HEK293 (cell line): ENCODE measurements around the gene FAM117B.

ENCODE experiments used
- CTCF ChIA-PET: fragments of 350-600 bp; formaldehyde crosslinking; extraction: SDS; loops from one replicate; lab custom pipeline; 2021; ENCODE audit warnings: antibody characterized with exemption; lab: Yijun Ruan, JAX
- POLR2A ChIA-PET: fragments of 300-600 bp; formaldehyde crosslinking; extraction: SDS; loops from one replicate; lab custom pipeline; 2020; ENCODE audit warnings: antibody characterized with exemption, inconsistent platforms; lab: Yijun Ruan, JAX
- H3K27ac ChIP-seq: fragments of 200-500 bp; sonication (Bioruptor generic); 2 replicates; pipeline ENCODE4 v1.5.1; 2014; ENCODE audit warnings: low read depth, low read length, control low read depth, inconsistent platforms; ENCODE audit errors: extremely low read depth
- H3K36me3 ChIP-seq, 2 experiments: fragments of 200-500 bp in 1 of 2; sonication (Bioruptor generic) in 1 of 2; 1 replicate in 1 of 2; 2 replicates in 1 of 2; pipeline ENCODE4 v1.5.1; 2014 to 2017; ENCODE audit warnings: inconsistent platforms in 2 of 2, low read length in 2 of 2; ENCODE audit not compliant: control insufficient read depth in 2 of 2, insufficient read depth in 1 of 2
- H3K4me1 ChIP-seq: fragments of 200-500 bp; sonication (Bioruptor generic); 2 replicates; pipeline ENCODE4 v1.5.1; 2014; ENCODE audit warnings: mild to moderate bottlenecking, low read length, inconsistent platforms; ENCODE audit not compliant: control insufficient read depth, insufficient read depth
- H3K4me3 ChIP-seq: 2 replicates; pipeline ENCODE4 v1.5.1; 2011; ENCODE audit warnings: low read depth, mild to moderate bottlenecking, control low read depth, low read length, moderate library complexity
- H3K9me3 ChIP-seq: fragments of 200-500 bp; sonication (Bioruptor generic); 2 replicates; pipeline ENCODE4 v1.5.1; 2014; ENCODE audit warnings: low read depth, low read length, inconsistent platforms; ENCODE audit not compliant: control insufficient read depth, insufficient read depth
- GLI4 ChIP-seq: fragments of 450-650 bp; formaldehyde crosslinking; IDR thresholded peaks from 2 replicates; pipeline ENCODE4 v1.5.1; 2016; ENCODE audit warnings: missing biosample characterization, missing genetic modification characterization
- MEIS1 ChIP-seq: sonication (generic); formaldehyde crosslinking; IDR thresholded peaks from 2 replicates; pipeline ENCODE4 v1.8.1; 2022; ENCODE audit warnings: missing genetic modification reagents, mild to moderate bottlenecking, borderline replicate concordance
- RBAK ChIP-seq: fragments of 450-650 bp; formaldehyde crosslinking; IDR thresholded peaks from 2 replicates; pipeline ENCODE4 v1.5.1; 2016; ENCODE audit warnings: missing biosample characterization, missing genetic modification characterization
- SCRT2 ChIP-seq: fragments of 450-650 bp; formaldehyde crosslinking; IDR thresholded peaks from 2 replicates; pipeline ENCODE4 v1.5.1; 2016; ENCODE audit warnings: missing biosample characterization, missing genetic modification characterization
- TRIM28 ChIP-seq: IDR thresholded peaks from 2 replicates; pipeline ENCODE4 v1.6.1; 2011; ENCODE audit warnings: low read length, control low read depth, borderline replicate concordance
- ZNF138 ChIP-seq: fragments of 450-650 bp; formaldehyde crosslinking; IDR thresholded peaks from 2 replicates; pipeline ENCODE4 v1.5.1; 2016; ENCODE audit warnings: missing biosample characterization, missing genetic modification characterization, borderline replicate concordance
- ZNF184 ChIP-seq: fragments of 450-650 bp; IDR thresholded peaks from 2 replicates; pipeline ENCODE4 v1.5.1; 2018; ENCODE audit warnings: missing biosample characterization, mild to moderate bottlenecking, missing genetic modification characterization
- ZNF202 ChIP-seq: fragments of 450-650 bp; formaldehyde crosslinking; IDR thresholded peaks from 2 replicates; pipeline ENCODE4 v1.5.1; 2016; ENCODE audit warnings: missing biosample characterization, missing genetic modification characterization, borderline replicate concordance
- ZNF211 ChIP-seq: fragments of 450-650 bp; formaldehyde crosslinking; IDR thresholded peaks from 2 replicates; pipeline ENCODE4 v1.5.1; 2016; ENCODE audit warnings: low read depth, missing biosample characterization, missing genetic modification characterization
- ZNF248 ChIP-seq: fragments of 450-650 bp; formaldehyde crosslinking; IDR thresholded peaks from 2 replicates; pipeline ENCODE4 v1.5.1; 2017; ENCODE audit warnings: missing biosample characterization, missing genetic modification characterization
- ZNF274 ChIP-seq, 2 experiments: fragments of 200-500 bp in 1 of 2; fragments of 450-650 bp in 1 of 2; sonication (Bioruptor generic) in 1 of 2; formaldehyde crosslinking in 1 of 2; IDR thresholded peaks; 2 replicates each; pipeline versions ENCODE4 v1.5.1 to v1.6.1; 2014 to 2016; ENCODE audit warnings: borderline replicate concordance in 1 of 2, inconsistent platforms in 1 of 2, low read length in 1 of 2, missing biosample characterization in 1 of 2, missing genetic modification characterization in 1 of 2
- ZNF302 ChIP-seq: fragments of 450-650 bp; formaldehyde crosslinking; IDR thresholded peaks from 2 replicates; pipeline ENCODE4 v1.5.1; 2016; ENCODE audit warnings: missing biosample characterization, missing genetic modification characterization, low read depth
- ZNF366 ChIP-seq: fragments of 450-650 bp; formaldehyde crosslinking; conservative IDR thresholded peaks from 2 replicates; pipeline ENCODE4 v1.5.1; 2016; ENCODE audit warnings: missing biosample characterization, missing genetic modification characterization
- ZNF544 ChIP-seq: fragments of 450-650 bp; formaldehyde crosslinking; IDR thresholded peaks from 2 replicates; pipeline ENCODE4 v1.5.0; 2017; ENCODE audit warnings: missing biosample characterization, missing genetic modification characterization
- ZNF623 ChIP-seq: fragments of 450-650 bp; formaldehyde crosslinking; IDR thresholded peaks from 2 replicates; pipeline ENCODE4 v1.5.1; 2016; ENCODE audit warnings: missing biosample characterization, missing genetic modification characterization
- ZNF629 ChIP-seq: fragments of 450-650 bp; formaldehyde crosslinking; IDR thresholded peaks from 2 replicates; pipeline ENCODE4 v1.5.1; 2017; ENCODE audit warnings: missing biosample characterization, missing genetic modification characterization
- ZNF654 ChIP-seq: fragments of 450-650 bp; formaldehyde crosslinking; IDR thresholded peaks from 2 replicates; pipeline ENCODE4 v1.5.1; 2016; ENCODE audit warnings: low read depth, missing biosample characterization, missing genetic modification characterization
- ZNF660 ChIP-seq: fragments of 450-650 bp; IDR thresholded peaks from 2 replicates; pipeline ENCODE4 v1.5.1; 2018; ENCODE audit warnings: missing biosample characterization, mild to moderate bottlenecking, missing genetic modification characterization
- ZNF701 ChIP-seq: fragments of 450-650 bp; formaldehyde crosslinking; IDR thresholded peaks from 2 replicates; pipeline ENCODE4 v1.5.1; 2016; ENCODE audit warnings: missing biosample characterization, missing genetic modification characterization
- ZNF776 ChIP-seq: fragments of 450-650 bp; formaldehyde crosslinking; IDR thresholded peaks from 2 replicates; pipeline ENCODE4 v1.5.0; 2017; ENCODE audit warnings: missing biosample characterization, missing genetic modification characterization, borderline replicate concordance
- ZNF837 ChIP-seq: fragments of 450-650 bp; formaldehyde crosslinking; IDR thresholded peaks from 2 replicates; pipeline ENCODE4 v1.5.1; 2016; ENCODE audit warnings: missing biosample characterization, missing genetic modification characterization
- ZSCAN16 ChIP-seq: fragments of 450-650 bp; formaldehyde crosslinking; IDR thresholded peaks from 2 replicates; pipeline ENCODE4 v1.5.1; 2016; ENCODE audit warnings: missing biosample characterization, missing genetic modification characterization
- ZSCAN30 ChIP-seq: fragments of 450-650 bp; IDR thresholded peaks from 2 replicates; pipeline ENCODE4 v1.5.1; 2018; ENCODE audit warnings: missing biosample characterization, mild to moderate bottlenecking, missing genetic modification characterization, moderate library complexity
- TF ChIP-seq, protein P1 (sequence below): fragments of 450-650 bp; formaldehyde crosslinking; IDR thresholded peaks from 2 replicates; pipeline ENCODE4 v1.5.1; 2016; ENCODE audit warnings: missing biosample characterization, missing genetic modification characterization
- TF ChIP-seq, protein P2 (sequence below): fragments of 450-650 bp; formaldehyde crosslinking; IDR thresholded peaks from 2 replicates; pipeline ENCODE4 v1.5.1; 2017; ENCODE audit warnings: missing biosample characterization, missing genetic modification characterization
- TF ChIP-seq, protein P3 (sequence below): fragments of 450-650 bp; formaldehyde crosslinking; IDR thresholded peaks from 2 replicates; pipeline ENCODE4 v1.5.1; 2017; ENCODE audit warnings: missing biosample characterization, missing genetic modification characterization
- TF ChIP-seq, protein P4 (sequence below): fragments of 450-650 bp; IDR thresholded peaks from 2 replicates; pipeline ENCODE4 v1.5.1; 2018; ENCODE audit warnings: missing biosample characterization, missing genetic modification characterization

FAM117B gene

DNA sequence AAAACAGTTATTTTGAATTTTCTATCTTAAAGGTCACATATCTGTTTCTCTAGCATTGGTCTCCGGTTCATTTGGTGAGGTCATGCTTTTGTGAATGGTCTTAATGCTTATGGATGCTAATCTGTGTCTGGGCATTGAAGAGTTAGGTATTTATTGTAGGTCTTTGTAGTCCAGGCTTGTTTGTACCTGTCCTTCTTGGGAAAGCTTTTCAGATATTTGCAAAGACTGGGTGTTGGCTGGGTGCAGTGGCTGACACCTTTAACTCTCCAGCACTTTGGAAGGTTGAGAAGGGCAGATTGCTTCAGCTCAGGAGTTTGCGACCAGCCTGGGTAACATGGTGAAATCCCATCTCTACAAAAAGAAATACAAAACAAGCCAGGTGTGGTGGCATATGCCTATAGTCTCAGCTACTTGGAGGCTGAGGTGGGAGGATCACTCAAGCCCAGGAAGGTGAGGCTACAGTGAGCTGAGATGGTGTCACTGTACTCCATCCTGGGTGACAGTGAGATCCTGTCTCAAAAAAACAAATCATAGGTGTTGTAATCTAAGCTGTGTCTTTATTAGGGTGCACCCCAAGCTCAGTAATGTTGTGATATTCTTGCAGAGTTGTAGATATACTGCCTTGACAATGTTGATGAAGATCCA lies 82.3 kb downstream of the FAM117B start (continued):
- TF ChIP-seq GLI4 (tag by site-specific recombination) (no peak), MEIS1 (CRISPR knock-in tag) (no peak), ZNF202 (tag by site-specific recombination) (no peak), ZNF654 (tag by site-specific recombination) (no peak), ZNF274 (IDR thresholded peaks at IDR 0.05; ENCODE audit: low read length) (no peak), ZNF274 (tag by site-specific recombination; IDR thresholded peaks at IDR 0.05; ENCODE audit: borderline replicate concordance) (no peak), ZNF184 (tag by site-specific recombination) (no peak), RBAK (tag by site-specific recombination) (no peak), ZNF660 (no peak), ZNF302 (tag by site-specific recombination) (no peak), ZSCAN16 (tag by site-specific recombination) (no peak)

DNA sequence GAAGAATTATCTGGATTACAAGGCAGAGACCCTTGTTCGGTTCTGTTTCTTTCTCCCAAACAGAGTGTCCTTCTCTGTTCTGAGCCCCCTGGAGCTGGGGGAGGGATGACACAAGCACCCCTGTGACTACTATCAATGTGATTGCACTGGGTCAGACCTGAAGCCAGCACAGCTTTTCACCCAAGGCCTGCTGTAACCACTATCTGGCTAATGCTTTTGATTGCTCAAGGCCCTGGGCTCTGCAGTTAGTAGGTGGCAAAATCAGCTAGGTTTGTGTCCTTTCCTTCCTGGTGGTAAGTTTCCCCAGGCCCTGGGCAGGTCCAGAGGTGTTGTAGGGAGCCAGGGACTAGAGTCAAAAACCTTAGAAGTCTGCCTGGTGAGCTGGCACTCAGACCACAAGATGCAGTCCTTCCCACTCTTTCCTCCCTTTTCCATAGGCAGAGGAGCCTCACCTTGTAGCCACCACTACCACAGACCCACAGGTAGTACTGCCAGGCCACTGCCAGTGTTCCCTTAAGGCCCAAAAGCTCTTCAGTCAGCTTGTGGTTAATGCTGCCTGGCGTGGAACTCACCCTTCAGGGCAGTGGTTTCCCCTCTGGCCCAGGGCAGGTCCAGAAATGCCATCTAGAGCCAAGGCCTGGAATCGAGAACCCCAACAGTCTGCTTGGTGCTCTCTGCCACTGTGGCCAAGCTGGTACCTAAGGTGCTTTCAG lies 83.0 kb downstream of the FAM117B start:
- no peaks in the 10 kb centered on the region for H3K9me3 ChIP-seq
- ChIA-PET POLR2A (no interaction called here), CTCF (interaction anchor here (1.0 kb wide), 1 partner anchor 13 kb away, joined by 3 read pairs; no protein-coding TSS in a partner anchor)
- H3K4me3 ChIP-seq = no peak overlapping the region
- TF ChIP-seq SCRT2 (tag by site-specific recombination) (no peak), ZNF701 (tag by site-specific recombination) (no peak), ZSCAN30 (tag by site-specific recombination) (no peak), ZNF248 (tag by site-specific recombination) (no peak), ZNF544 (tag by site-specific recombination) (no peak), ZNF366 (tag by site-specific recombination) (no peak), ZNF776 (no peak), ZNF211 (tag by site-specific recombination) (no peak), ZNF837 (no peak), TRIM28 (no peak), ZNF629 (tag by site-specific recombination) (no peak), ZNF138 (tag by site-specific recombination) (no peak), ZNF302 (tag by site-specific recombination) (no peak), ZNF623 (tag by site-specific recombination) (no peak), ZNF660 (no peak)
- TF ChIP-seq, protein P1, sequence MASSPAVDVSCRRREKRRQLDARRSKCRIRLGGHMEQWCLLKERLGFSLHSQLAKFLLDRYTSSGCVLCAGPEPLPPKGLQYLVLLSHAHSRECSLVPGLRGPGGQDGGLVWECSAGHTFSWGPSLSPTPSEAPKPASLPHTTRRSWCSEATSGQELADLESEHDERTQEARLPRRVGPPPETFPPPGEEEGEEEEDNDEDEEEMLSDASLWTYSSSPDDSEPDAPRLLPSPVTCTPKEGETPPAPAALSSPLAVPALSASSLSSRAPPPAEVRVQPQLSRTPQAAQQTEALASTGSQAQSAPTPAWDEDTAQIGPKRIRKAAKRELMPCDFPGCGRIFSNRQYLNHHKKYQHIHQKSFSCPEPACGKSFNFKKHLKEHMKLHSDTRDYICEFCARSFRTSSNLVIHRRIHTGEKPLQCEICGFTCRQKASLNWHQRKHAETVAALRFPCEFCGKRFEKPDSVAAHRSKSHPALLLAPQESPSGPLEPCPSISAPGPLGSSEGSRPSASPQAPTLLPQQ (tag by site-specific recombination) = no peak
- TF ChIP-seq, protein P2, sequence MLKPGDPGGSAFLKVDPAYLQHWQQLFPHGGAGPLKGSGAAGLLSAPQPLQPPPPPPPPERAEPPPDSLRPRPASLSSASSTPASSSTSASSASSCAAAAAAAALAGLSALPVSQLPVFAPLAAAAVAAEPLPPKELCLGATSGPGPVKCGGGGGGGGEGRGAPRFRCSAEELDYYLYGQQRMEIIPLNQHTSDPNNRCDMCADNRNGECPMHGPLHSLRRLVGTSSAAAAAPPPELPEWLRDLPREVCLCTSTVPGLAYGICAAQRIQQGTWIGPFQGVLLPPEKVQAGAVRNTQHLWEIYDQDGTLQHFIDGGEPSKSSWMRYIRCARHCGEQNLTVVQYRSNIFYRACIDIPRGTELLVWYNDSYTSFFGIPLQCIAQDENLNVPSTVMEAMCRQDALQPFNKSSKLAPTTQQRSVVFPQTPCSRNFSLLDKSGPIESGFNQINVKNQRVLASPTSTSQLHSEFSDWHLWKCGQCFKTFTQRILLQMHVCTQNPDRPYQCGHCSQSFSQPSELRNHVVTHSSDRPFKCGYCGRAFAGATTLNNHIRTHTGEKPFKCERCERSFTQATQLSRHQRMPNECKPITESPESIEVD (tag by site-specific recombination) = no peak
- TF ChIP-seq, protein P3, sequence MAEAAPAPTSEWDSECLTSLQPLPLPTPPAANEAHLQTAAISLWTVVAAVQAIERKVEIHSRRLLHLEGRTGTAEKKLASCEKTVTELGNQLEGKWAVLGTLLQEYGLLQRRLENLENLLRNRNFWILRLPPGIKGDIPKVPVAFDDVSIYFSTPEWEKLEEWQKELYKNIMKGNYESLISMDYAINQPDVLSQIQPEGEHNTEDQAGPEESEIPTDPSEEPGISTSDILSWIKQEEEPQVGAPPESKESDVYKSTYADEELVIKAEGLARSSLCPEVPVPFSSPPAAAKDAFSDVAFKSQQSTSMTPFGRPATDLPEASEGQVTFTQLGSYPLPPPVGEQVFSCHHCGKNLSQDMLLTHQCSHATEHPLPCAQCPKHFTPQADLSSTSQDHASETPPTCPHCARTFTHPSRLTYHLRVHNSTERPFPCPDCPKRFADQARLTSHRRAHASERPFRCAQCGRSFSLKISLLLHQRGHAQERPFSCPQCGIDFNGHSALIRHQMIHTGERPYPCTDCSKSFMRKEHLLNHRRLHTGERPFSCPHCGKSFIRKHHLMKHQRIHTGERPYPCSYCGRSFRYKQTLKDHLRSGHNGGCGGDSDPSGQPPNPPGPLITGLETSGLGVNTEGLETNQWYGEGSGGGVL (tag by site-specific recombination) = no peak
- TF ChIP-seq, protein P4, sequence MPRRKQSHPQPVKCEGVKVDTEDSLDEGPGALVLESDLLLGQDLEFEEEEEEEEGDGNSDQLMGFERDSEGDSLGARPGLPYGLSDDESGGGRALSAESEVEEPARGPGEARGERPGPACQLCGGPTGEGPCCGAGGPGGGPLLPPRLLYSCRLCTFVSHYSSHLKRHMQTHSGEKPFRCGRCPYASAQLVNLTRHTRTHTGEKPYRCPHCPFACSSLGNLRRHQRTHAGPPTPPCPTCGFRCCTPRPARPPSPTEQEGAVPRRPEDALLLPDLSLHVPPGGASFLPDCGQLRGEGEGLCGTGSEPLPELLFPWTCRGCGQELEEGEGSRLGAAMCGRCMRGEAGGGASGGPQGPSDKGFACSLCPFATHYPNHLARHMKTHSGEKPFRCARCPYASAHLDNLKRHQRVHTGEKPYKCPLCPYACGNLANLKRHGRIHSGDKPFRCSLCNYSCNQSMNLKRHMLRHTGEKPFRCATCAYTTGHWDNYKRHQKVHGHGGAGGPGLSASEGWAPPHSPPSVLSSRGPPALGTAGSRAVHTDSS (tag by site-specific recombination) = no peak
- no peak overlapping the region for H3K27ac ChIP-seq
- H3K4me1 ChIP-seq = peaks cover 13% of the 10 kb centered on the region
- H3K36me3 ChIP-seq = no peaks in the 10 kb centered on the region
